Effector CD8-positive, alpha-beta T cell (primary cell): ENCODE measurements around the gene MITF.
"Not testable (repeated sequence)": the region's sequence is repeated elsewhere in the genome, so short reads cannot be mapped to it uniquely, and the experiment has no call there.

Experiments used
- DNase-seq: peaks from one replicate; lab custom pipeline; 2025; lab: John Stamatoyannopoulos, UW

Gene MITF

DNA sequence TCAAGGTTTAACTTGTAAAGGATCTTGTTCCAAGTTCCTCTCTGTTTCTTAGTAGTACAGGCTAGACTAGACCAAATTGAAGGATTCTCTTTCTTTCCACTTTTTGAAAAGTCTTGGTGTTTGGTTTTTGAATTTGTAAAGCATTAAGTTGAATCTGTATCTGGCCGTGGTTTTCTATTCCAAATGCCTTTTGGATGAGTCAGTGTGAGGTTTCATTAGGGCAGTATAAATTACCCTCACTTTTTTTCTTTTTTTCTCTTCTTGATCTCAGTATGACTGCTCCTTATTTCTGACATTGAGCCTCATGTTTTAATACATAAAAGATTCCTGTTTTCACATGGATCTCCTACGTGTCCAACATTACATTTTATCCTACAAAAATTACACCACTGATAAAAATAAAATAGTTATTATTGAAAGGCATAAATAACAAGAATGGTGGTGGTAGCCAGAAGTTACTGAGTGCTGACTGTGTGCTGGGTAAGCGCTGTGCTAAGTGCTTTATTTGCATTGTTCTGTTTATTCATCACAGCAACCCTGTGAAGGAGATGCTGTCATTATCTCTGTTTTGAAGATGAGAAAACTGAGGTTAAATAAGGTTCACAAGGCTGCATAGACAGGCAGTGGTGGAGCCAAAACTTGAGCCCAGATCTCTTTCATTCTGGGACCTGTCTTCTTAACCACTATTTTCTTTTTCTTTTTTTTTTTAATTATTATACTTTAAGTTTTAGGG, 48.3 kb downstream of the MITF start:
- DNase-seq = no peak

GRCh38 chr3:69791106-69791505, 51.8 kb downstream of the MITF start:
- DNase-seq = no peak

GRCh38 chr3:69791919-69792399, 52.7 kb downstream of the MITF start:
- no peak for DNase-seq

GRCh38 chr3:69796126-69796525, 56.9 kb downstream of the MITF start:
- not testable (repeated sequence) for DNase-seq

GRCh38 chr3:69803681-69804270, 64.5 kb downstream of the MITF start:
- no peak for DNase-seq

- no peak for DNase-seq
These were observed 66.2 kb downstream of the MITF start for GRCh38 chr3:69805491-69805890.

- DNase-seq = no peak
These were observed 67.6 kb downstream of the MITF start for GRCh38 chr3:69806735-69807438.

- DNase-seq = no peak
These were observed 68.4 kb downstream of the MITF start for GRCh38 chr3:69807674-69808073.

DNA sequence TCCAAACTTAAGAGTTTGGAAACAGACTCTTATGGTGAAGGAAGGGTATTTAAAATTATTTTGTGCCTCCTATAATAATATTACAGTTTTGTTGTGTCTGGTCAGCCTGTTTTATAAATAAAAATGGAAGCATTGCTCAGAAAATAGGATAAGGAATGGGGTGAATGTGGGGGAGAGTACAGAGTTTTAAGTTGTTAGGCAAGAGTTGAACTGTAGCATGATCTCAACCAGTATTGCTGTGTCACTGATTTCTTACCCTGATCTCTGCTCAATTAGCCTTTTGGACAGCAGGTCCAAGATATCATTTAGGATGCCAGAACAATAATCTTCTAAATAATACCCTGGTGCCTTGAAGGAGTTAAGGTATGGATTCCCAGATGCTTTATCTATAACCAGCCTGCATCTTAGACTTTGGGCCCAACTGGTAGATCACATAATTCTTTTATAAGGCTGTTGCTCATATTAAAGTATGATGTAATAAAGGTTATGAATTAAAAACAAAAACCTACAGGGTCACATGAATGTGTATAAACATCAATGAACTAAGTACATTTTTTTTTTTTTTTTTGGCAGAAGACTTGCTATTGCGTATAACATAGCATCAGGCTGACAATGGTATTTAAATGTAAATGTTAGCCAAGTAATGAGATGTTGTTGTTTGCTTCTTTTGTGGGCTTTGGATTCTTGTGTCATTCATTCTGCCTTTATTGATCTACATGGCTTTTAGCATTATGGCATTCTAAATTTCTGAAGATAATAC, 70.0 kb downstream of the MITF start:
- DNase-seq = no peak

GRCh38 chr3:69811452-69812401, 72.5 kb downstream of the MITF start:
- no peak for DNase-seq

DNA sequence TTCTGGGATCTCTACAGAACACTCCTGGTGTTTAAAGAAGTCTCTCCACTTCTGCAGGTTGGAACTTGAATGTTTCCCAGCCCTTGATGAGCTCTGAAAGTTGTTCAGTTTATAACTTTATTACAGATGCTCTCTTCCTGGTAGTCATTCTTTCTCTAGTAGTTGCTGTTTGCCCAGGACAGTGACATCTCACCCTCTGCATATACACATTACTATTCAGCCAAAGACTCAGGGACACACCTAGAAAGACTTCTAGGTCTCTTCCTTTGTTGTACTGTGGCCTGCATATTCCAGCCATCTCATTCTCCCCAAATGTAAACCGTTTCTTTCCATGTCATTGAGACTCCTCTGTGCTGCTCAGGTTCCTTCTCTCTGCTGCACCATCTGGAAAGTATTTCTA, 76.7 kb downstream of the MITF start:
- no peak for DNase-seq

DNA sequence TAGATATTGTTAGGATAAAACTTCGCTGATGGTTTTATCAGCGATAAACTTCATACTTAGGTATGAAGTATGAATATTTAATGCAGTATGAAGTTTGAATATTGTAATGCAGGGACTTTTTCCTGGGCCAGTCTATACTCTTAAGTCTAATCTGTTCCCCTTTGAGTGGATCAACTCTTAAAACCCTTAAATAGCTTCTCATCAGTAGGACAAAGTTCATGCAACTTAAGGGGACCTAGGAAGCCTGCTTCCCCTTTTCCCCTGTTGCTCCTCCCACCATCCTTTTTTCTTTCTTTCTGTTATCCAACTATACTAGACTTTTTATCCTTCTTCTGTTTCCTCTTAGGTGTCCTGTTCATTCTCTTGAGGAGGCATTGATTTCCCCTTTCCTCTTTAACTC, 78.7 kb downstream of the MITF start:
- DNase-seq = no peak

GRCh38 chr3:69819282-69819681, 80.0 kb downstream of the MITF start:
- DNase-seq = no peak

- DNase-seq = no peak
These were observed 81.9 kb downstream of the MITF start for GRCh38 chr3:69821133-69821532.

GRCh38 chr3:69823743-69824142, 84.5 kb downstream of the MITF start:
- DNase-seq = no peak

GRCh38 chr3:69825446-69825845, 86.2 kb downstream of the MITF start:
- DNase-seq = no peak

GRCh38 chr3:69827127-69827526, 87.9 kb downstream of the MITF start:
- DNase-seq = no peak

DNA sequence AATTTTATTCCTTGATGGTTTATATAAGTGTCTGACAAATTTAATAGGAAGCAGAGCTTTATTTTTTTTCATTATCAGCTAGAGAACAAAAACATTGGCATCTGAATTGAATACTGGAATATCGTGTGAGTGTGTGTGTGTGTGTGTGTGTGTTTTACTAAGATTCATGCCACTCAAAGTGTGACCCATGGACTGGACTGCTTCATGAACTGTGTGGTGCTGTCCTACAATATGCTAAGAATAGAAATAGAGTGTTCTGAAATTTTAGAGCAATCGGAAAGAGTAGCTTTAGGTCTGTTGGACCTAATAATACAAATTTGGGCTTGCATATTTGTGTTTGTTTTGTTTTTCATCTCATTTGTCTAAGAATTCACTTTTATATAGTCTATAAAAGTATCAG, 89.6 kb downstream of the MITF start:
- DNase-seq = no peak

GRCh38 chr3:69830147-69830546, 90.9 kb downstream of the MITF start:
- no peak for DNase-seq

- no peak for DNase-seq
These were observed 92.5 kb downstream of the MITF start for GRCh38 chr3:69831737-69832136.

DNA sequence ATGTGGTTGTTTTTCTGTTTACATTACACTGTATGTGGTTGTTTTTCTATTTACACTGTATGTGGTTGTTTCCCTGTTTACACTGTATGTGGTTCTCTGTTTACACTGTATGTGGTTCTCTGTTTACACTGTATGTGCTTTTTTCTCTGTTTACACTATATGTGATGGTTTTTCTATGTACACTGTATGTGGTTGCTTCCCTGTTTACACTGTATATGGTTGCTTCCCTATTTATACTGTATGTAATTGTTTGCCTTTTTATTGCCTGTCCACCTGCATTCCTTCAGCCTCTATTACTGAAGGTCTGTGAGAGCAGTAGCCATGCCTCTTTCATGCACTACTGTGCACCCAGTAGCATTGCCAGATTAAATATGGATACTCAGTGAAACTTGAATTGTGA, 94.3 kb downstream of the MITF start:
- DNase-seq = no peak
